Measurements from ENCODE around the gene TMC7.

Gene TMC7

GRCh38 chr16:18958621-18959029 is 25.1 kb upstream of the TMC7 start:
- TF ChIP-seq CTCF (conservative IDR thresholded peaks at IDR 0.05; ENCODE audit: control insufficient read depth, insufficient read depth, low read depth, low read length), result no peak
- H3K4me3 ChIP-seq (ENCODE audit: control insufficient read depth, low read depth, low read length), result no peak overlapping the region
- no peak for DNase-seq (ENCODE audit: low read depth)

GRCh38 chr16:18959031-18959505 is 24.7 kb upstream of the TMC7 start:
- no peak for TF ChIP-seq CTCF (conservative IDR thresholded peaks at IDR 0.05; ENCODE audit: control insufficient read depth, insufficient read depth, low read depth, low read length)
- H3K4me3 ChIP-seq (ENCODE audit: control insufficient read depth, low read depth, low read length), result no peak overlapping the region
- no peak for DNase-seq (ENCODE audit: low read depth)

- TF ChIP-seq CTCF (conservative IDR thresholded peaks at IDR 0.05; ENCODE audit: control insufficient read depth, insufficient read depth, low read depth, low read length), result no peak
- no peak overlapping the region for H3K4me3 ChIP-seq (ENCODE audit: control insufficient read depth, low read depth, low read length)
- DNase-seq (ENCODE audit: low read depth), result no peak
Observed at GRCh38 chr16:18965555-18965954, 18.2 kb upstream of the TMC7 start.

GRCh38 chr16:18966791-18967190 is 16.9 kb upstream of the TMC7 start:
- no peak overlapping the region for H3K4me3 ChIP-seq (ENCODE audit: control insufficient read depth, low read depth, low read length)
- no peak for DNase-seq (ENCODE audit: low read depth)
- no peak for TF ChIP-seq CTCF (conservative IDR thresholded peaks at IDR 0.05; ENCODE audit: control insufficient read depth, insufficient read depth, low read depth, low read length)

- H3K4me3 ChIP-seq (ENCODE audit: control insufficient read depth, low read depth, low read length), result peak overlapping the region; percentile 44
- peak; percentile 77 for DNase-seq (ENCODE audit: low read depth)
- peak; percentile 89 for TF ChIP-seq CTCF (conservative IDR thresholded peaks at IDR 0.05; ENCODE audit: control insufficient read depth, insufficient read depth, low read depth, low read length)
Observed at GRCh38 chr16:18969050-18969854, 14.5 kb upstream of the TMC7 start.

- no peak for DNase-seq (ENCODE audit: low read depth)
- TF ChIP-seq CTCF (conservative IDR thresholded peaks at IDR 0.05; ENCODE audit: control insufficient read depth, insufficient read depth, low read depth, low read length), result no peak
- no peak overlapping the region for H3K4me3 ChIP-seq (ENCODE audit: control insufficient read depth, low read depth, low read length)
Observed at GRCh38 chr16:18969855-18970240, 13.9 kb upstream of the TMC7 start.
